Astrocyte (in vitro differentiated cells and primary cell): ENCODE data around the gene TNK1. TPM values are rescaled to one million over a fixed set of nuclear protein-coding genes. Genes with fewer than 3 reads are reported as not detected.

Experiments used
- DNase-seq: peaks from one replicate; pipeline ENCODE4 v3.0.0-alpha.2; 2010; ENCODE audit warnings: low read depth
- FAIRE-seq: peaks from 2 replicates; lab custom pipeline; 2011; peaks lifted over from hg19 to GRCh38; lab: Jason Lieb, UNC
- H2AFZ ChIP-seq: 2 replicates; pipeline ENCODE4 v1.6.0; 2012; ENCODE audit warnings: low read depth, low read length, inconsistent platforms
- H3K27ac ChIP-seq: 2 replicates; pipeline ENCODE4 v1.5.1; 2011; ENCODE audit warnings: low read depth, low read length, inconsistent platforms
- H3K27me3 ChIP-seq: 2 replicates; pipeline ENCODE4 v1.6.0; 2011; ENCODE audit warnings: low read length, inconsistent platforms; ENCODE audit not compliant: insufficient read depth
- H3K36me3 ChIP-seq: 2 replicates; pipeline ENCODE4 v1.5.1; 2011; ENCODE audit warnings: low read length, inconsistent platforms; ENCODE audit not compliant: insufficient read depth
- H3K4me1 ChIP-seq: 2 replicates; pipeline ENCODE4 v1.5.1; 2011; ENCODE audit warnings: low read length, inconsistent platforms; ENCODE audit not compliant: insufficient read depth
- H3K4me2 ChIP-seq: 2 replicates; pipeline ENCODE4 v1.6.0; 2012; ENCODE audit warnings: low read length, inconsistent platforms
- H3K4me3 ChIP-seq: 2 replicates; pipeline ENCODE4 v1.5.1; 2011; ENCODE audit warnings: low read depth, mild to moderate bottlenecking, low read length, inconsistent platforms; ENCODE audit not compliant: insufficient read depth
- H3K79me2 ChIP-seq: 2 replicates; pipeline ENCODE4 v1.6.0; 2012; ENCODE audit warnings: mild to moderate bottlenecking, low read length, inconsistent platforms; ENCODE audit not compliant: insufficient read depth
- H3K9ac ChIP-seq: 2 replicates; pipeline ENCODE4 v1.6.0; 2012; ENCODE audit warnings: mild to moderate bottlenecking, low read length, inconsistent platforms
- H3K9me3 ChIP-seq: 2 replicates; pipeline ENCODE4 v1.5.1; 2012; ENCODE audit warnings: low read depth, mild to moderate bottlenecking, low read length, inconsistent platforms; ENCODE audit not compliant: insufficient read depth
- H4K20me1 ChIP-seq: 2 replicates; pipeline ENCODE4 v1.6.0; 2012; ENCODE audit warnings: low read length, inconsistent platforms; ENCODE audit not compliant: insufficient read depth
- H3K27ac Mint-ChIP-seq: one replicate; pipeline ENCODE4 v1.8.0; 2021; ENCODE audit warnings: mild to moderate bottlenecking, mixed read lengths; ENCODE audit not compliant: unreplicated experiment
- H3K27me3 Mint-ChIP-seq: one replicate; pipeline ENCODE4 v1.8.0; 2021; ENCODE audit warnings: low read depth, mixed read lengths; ENCODE audit not compliant: unreplicated experiment
- H3K36me3 Mint-ChIP-seq: one replicate; pipeline ENCODE4 v1.8.0; 2021; ENCODE audit warnings: low read depth, mixed read lengths; ENCODE audit not compliant: unreplicated experiment
- H3K4me1 Mint-ChIP-seq: one replicate; pipeline ENCODE4 v1.8.0; 2021; ENCODE audit warnings: low read depth, mixed read lengths; ENCODE audit not compliant: unreplicated experiment
- H3K4me3 Mint-ChIP-seq: one replicate; pipeline ENCODE4 v1.8.0; 2021; ENCODE audit warnings: mild to moderate bottlenecking, moderate library complexity, mixed read lengths; ENCODE audit not compliant: unreplicated experiment
- H3K9me3 Mint-ChIP-seq: one replicate; pipeline ENCODE4 v1.8.0; 2021; ENCODE audit warnings: mild to moderate bottlenecking, mixed read lengths; ENCODE audit not compliant: unreplicated experiment
- EZH2 ChIP-seq: IDR thresholded peaks from 2 replicates; pipeline ENCODE4 v1.6.1; 2012; ENCODE audit warnings: mild to moderate bottlenecking, low read length, inconsistent platforms; ENCODE audit not compliant: insufficient read depth
- total RNA-seq: library from RNA; stranded (reverse); gene quantifications from 2 replicates; pipeline ENCODE4 v1.2.1, GENCODE V29; 2021
- TF ChIP-seq, protein P1 (sequence below): IDR thresholded peaks from 2 replicates; pipeline ENCODE4 v1.5.1; 2011; ENCODE audit warnings: low read depth, mild to moderate bottlenecking, inconsistent platforms, low read length, moderate library complexity; ENCODE audit not compliant: insufficient read depth

The TNK1 gene
- total RNA-seq, 1 donor from 2014 or later = 1.6 TPM

- no peak for FAIRE-seq
Measured at GRCh38 chr17:7415784-7416183, 34.9 kb downstream of the TNK1 start.

DNA sequence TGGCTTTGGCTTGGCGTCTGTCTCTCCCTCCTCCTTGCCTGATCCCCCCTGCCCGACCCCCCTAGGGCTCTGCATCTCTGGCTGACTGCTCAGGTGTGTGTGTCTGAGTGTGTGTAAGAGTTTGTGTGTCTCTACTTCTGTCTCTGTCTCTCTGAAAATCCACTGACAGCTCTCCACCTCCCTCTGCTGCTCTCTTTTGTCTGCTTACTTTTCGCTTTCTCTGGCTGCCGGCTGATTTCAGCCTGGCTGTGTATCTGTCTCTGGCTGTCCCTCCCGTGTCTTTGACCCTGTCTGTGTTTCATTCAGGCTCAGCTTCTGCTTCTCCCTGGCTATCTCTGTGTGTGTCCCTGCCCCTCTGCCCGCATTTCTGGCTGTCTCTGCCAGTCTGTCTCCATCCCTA is 35.4 kb downstream of the TNK1 start:
- H3K9ac ChIP-seq = no peak overlapping the region
- peaks cover 4% of the 10 kb centered on the region for H3K4me1 Mint-ChIP-seq
- H3K36me3 Mint-ChIP-seq = peaks cover 30% of the 10 kb centered on the region
- H4K20me1 ChIP-seq = peaks cover 19% of the 10 kb centered on the region
- no peak overlapping the region for H3K27ac ChIP-seq
- H3K36me3 ChIP-seq = no peaks in the 10 kb centered on the region
- H3K4me1 ChIP-seq = peaks cover 8% of the 10 kb centered on the region
- H3K4me2 ChIP-seq = no peak overlapping the region
- H3K27me3 Mint-ChIP-seq = no peaks in the 10 kb centered on the region
- no peak overlapping the region for H3K27ac Mint-ChIP-seq
- TF ChIP-seq, protein P1, sequence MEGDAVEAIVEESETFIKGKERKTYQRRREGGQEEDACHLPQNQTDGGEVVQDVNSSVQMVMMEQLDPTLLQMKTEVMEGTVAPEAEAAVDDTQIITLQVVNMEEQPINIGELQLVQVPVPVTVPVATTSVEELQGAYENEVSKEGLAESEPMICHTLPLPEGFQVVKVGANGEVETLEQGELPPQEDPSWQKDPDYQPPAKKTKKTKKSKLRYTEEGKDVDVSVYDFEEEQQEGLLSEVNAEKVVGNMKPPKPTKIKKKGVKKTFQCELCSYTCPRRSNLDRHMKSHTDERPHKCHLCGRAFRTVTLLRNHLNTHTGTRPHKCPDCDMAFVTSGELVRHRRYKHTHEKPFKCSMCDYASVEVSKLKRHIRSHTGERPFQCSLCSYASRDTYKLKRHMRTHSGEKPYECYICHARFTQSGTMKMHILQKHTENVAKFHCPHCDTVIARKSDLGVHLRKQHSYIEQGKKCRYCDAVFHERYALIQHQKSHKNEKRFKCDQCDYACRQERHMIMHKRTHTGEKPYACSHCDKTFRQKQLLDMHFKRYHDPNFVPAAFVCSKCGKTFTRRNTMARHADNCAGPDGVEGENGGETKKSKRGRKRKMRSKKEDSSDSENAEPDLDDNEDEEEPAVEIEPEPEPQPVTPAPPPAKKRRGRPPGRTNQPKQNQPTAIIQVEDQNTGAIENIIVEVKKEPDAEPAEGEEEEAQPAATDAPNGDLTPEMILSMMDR = no peak
- TF ChIP-seq EZH2 = no peak
- no peak overlapping the region for H3K4me3 ChIP-seq
- DNase-seq (no peak), FAIRE-seq (no peak)
- no peaks in the 10 kb centered on the region for H3K79me2 ChIP-seq
- H3K9me3 Mint-ChIP-seq = no peaks in the 10 kb centered on the region
- no peaks in the 10 kb centered on the region for H3K27me3 ChIP-seq
- H2AFZ ChIP-seq = no peak overlapping the region
- no peak overlapping the region for H3K4me3 Mint-ChIP-seq
- no peaks in the 10 kb centered on the region for H3K9me3 ChIP-seq

More at GRCh38 chr17:7415784-7416183, 34.9 kb downstream of the TNK1 start:
- Histone ChIP-seq H3K9me3 (no peaks in the 10 kb centered on the region), H3K4me2 (no peak overlapping the region), H3K9ac (no peak overlapping the region), H3K79me2 (no peaks in the 10 kb centered on the region), H4K20me1 (peaks cover 19% of the 10 kb centered on the region), H3K36me3 (no peaks in the 10 kb centered on the region), H3K27me3 (no peaks in the 10 kb centered on the region), H2AFZ (no peak overlapping the region), H3K4me3 (no peak overlapping the region), H3K4me1 (peaks cover 8% of the 10 kb centered on the region), H3K27ac (no peak overlapping the region)
- Mint-ChIP-seq H3K36me3 (peaks cover 31% of the 10 kb centered on the region), H3K4me1 (peaks cover 4% of the 10 kb centered on the region), H3K9me3 (no peaks in the 10 kb centered on the region), H3K27ac (no peak overlapping the region), H3K4me3 (no peak overlapping the region), H3K27me3 (no peaks in the 10 kb centered on the region)
- TF ChIP-seq, protein P1 = no peak
- TF ChIP-seq EZH2 = no peak
- no peak for DNase-seq

- peaks cover 29% of the 10 kb centered on the region for H3K36me3 Mint-ChIP-seq
- peaks cover 8% of the 10 kb centered on the region for H3K4me1 ChIP-seq
- peaks cover 19% of the 10 kb centered on the region for H4K20me1 ChIP-seq
- no peak for DNase-seq
- H2AFZ ChIP-seq = no peak overlapping the region
- no peak overlapping the region for H3K9ac ChIP-seq
- H3K36me3 ChIP-seq = no peaks in the 10 kb centered on the region
- no peaks in the 10 kb centered on the region for H3K27me3 ChIP-seq
- H3K27me3 Mint-ChIP-seq = no peaks in the 10 kb centered on the region
- H3K27ac ChIP-seq = no peak overlapping the region
- FAIRE-seq = no peak
- H3K27ac Mint-ChIP-seq = no peak overlapping the region
- H3K79me2 ChIP-seq = no peaks in the 10 kb centered on the region
- H3K4me2 ChIP-seq = no peak overlapping the region
- H3K4me3 Mint-ChIP-seq = no peak overlapping the region
- H3K4me1 Mint-ChIP-seq = peaks cover 4% of the 10 kb centered on the region
- H3K9me3 ChIP-seq = no peaks in the 10 kb centered on the region
- H3K4me3 ChIP-seq = no peak overlapping the region
- no peak for TF ChIP-seq EZH2
- TF ChIP-seq, protein P1 = no peak
- H3K9me3 Mint-ChIP-seq = no peaks in the 10 kb centered on the region
Measured at GRCh38 chr17:7417056-7417655, 36.3 kb downstream of the TNK1 start.
